ENCODE data around the gene CORO2B.

CORO2B gene

DNA sequence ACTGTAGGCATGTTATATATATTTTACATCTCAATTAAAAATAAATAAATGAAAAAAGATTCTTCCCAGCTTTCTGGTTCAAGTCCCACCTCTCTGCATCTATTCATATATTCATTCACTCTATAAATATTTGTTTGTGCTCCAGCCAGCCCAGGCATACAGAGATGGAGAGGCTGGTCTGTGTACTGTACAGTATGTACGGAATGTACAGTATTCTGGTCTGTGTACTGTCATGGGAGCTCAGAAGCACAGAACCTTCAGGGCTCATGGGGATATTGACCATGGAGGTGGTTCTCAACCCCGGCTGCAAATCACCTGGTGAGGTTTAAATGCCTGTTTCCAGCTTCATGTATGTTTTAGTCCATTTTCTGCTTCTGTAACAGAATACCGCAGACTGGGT is 13.8 kb downstream of the CORO2B start:
- no peaks in the 10 kb centered on the region for H3K79me2 ChIP-seq (ENCODE audit: low read length)

DNA sequence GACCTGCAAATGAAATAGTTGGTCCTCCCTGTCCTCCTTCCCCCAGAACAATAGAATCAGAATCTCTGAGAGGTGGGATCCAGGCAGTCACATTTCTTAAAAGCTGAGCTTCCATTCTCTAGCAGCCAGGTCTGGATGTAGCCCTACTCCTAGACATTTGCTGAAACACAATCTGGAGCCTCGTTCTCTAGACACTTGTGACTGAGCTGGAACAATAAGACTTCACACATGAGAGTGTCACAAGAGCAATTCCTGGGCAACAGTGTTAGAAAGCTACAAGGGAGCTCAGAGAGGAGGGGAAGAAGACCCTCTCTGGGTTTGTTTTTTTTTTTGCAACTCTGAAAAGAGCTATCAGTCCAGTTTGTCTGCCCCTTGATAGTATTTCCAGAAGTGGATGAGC is 14.5 kb downstream of the CORO2B start:
- Histone ChIP-seq H3K4me1 (ENCODE audit: low read length) (no peaks in the 10 kb centered on the region), H3K9me2 (replicated peaks; ENCODE audit: insufficient read depth, low read length) (no peaks in the 10 kb centered on the region), H3K9me3 (replicated peaks; ENCODE audit: insufficient read depth, low read length) (no peaks in the 10 kb centered on the region), H2AFZ (ENCODE audit: low read length) (no peak overlapping the region), H4K20me1 (ENCODE audit: insufficient read depth, low read length) (no peaks in the 10 kb centered on the region), H3K27ac (ENCODE audit: low read length) (no peak overlapping the region), H3F3A (ENCODE audit: insufficient read depth, low read length) (no peaks in the 10 kb centered on the region), H3K9ac (ENCODE audit: low read length) (no peak overlapping the region), H3K36me3 (replicated peaks; ENCODE audit: insufficient read depth, low read length) (no peaks in the 10 kb centered on the region), H3K79me2 (ENCODE audit: low read length) (no peaks in the 10 kb centered on the region), H3K4me3 (ENCODE audit: low read length) (no peak overlapping the region), H3K4me2 (ENCODE audit: low read depth, low read length) (no peak overlapping the region), H3K27me3 (replicated peaks; ENCODE audit: insufficient read depth, low read length) (no peaks in the 10 kb centered on the region)
- DNase-seq = no peak
- TF ChIP-seq EZH2 (optimal IDR thresholded peaks at IDR 0.05; ENCODE audit: low read depth, low read length) = no peak
- TF ChIP-seq, protein P1, sequence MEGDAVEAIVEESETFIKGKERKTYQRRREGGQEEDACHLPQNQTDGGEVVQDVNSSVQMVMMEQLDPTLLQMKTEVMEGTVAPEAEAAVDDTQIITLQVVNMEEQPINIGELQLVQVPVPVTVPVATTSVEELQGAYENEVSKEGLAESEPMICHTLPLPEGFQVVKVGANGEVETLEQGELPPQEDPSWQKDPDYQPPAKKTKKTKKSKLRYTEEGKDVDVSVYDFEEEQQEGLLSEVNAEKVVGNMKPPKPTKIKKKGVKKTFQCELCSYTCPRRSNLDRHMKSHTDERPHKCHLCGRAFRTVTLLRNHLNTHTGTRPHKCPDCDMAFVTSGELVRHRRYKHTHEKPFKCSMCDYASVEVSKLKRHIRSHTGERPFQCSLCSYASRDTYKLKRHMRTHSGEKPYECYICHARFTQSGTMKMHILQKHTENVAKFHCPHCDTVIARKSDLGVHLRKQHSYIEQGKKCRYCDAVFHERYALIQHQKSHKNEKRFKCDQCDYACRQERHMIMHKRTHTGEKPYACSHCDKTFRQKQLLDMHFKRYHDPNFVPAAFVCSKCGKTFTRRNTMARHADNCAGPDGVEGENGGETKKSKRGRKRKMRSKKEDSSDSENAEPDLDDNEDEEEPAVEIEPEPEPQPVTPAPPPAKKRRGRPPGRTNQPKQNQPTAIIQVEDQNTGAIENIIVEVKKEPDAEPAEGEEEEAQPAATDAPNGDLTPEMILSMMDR (IDR thresholded peaks at IDR 0.05; ENCODE audit: low read length) = no peak
- no peak for TF ChIP-seq EZH2phosphoT487 (IDR thresholded peaks at IDR 0.05; ENCODE audit: low read length)

More for the DNA sequence above, 13.8 kb downstream of the CORO2B start:
- H3K4me3 ChIP-seq (ENCODE audit: low read length) = no peak overlapping the region
- no peaks in the 10 kb centered on the region for H3K4me1 ChIP-seq (ENCODE audit: low read length)
- H3K9me2 ChIP-seq (replicated peaks; ENCODE audit: insufficient read depth, low read length) = no peaks in the 10 kb centered on the region
- no peaks in the 10 kb centered on the region for H3K27me3 ChIP-seq (replicated peaks; ENCODE audit: insufficient read depth, low read length)
- TF ChIP-seq EZH2phosphoT487 (IDR thresholded peaks at IDR 0.05; ENCODE audit: low read length) = no peak
- no peak for TF ChIP-seq EZH2 (optimal IDR thresholded peaks at IDR 0.05; ENCODE audit: low read depth, low read length)
- TF ChIP-seq, protein P1 (IDR thresholded peaks at IDR 0.05; ENCODE audit: low read length) = no peak
- no peak overlapping the region for H2AFZ ChIP-seq (ENCODE audit: low read length)
- H4K20me1 ChIP-seq (ENCODE audit: insufficient read depth, low read length) = no peaks in the 10 kb centered on the region
- H3K36me3 ChIP-seq (replicated peaks; ENCODE audit: insufficient read depth, low read length) = no peaks in the 10 kb centered on the region
- H3K27ac ChIP-seq (ENCODE audit: low read length) = no peak overlapping the region
- H3K9me3 ChIP-seq (replicated peaks; ENCODE audit: insufficient read depth, low read length) = no peaks in the 10 kb centered on the region
- H3K4me2 ChIP-seq (ENCODE audit: low read depth, low read length) = no peak overlapping the region
- no peak overlapping the region for H3K9ac ChIP-seq (ENCODE audit: low read length)
- no peaks in the 10 kb centered on the region for H3F3A ChIP-seq (ENCODE audit: insufficient read depth, low read length)
- no peak for DNase-seq

DNA sequence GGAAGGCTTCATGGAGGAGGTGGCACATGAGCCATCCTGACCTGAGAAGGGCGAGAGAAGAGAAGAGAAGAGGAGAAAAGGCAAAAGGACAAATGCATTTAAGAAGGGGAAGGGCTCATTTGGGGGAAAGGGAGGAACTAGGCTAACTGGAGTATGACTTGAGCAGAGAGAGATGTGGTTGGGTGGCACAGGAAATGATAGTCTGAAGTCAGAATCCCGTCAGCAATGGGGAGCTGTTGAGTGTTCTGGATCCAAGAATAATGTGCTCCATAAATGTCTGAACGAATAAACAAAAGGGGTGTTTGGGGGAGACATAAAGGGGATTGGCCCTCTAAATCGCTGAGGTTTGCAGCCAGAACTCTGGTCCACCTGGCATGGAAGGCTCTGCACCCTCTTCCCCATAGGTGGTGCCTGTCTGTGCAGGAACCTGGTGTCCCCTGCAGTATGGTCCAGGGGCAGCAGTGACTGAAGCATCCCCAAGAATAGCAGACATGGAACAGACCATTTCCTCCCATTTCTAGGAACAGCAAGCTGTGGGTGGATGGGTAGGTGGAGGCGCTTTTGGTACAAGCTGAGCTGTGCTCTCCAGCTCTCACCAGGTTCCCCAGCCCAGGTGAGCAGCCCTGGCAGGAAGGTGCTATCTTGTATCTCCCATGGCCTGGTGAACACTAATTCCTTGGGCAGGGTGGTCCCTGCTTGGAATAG is 15.2 kb downstream of the CORO2B start:
- no peaks in the 10 kb centered on the region for H3F3A ChIP-seq (ENCODE audit: insufficient read depth, low read length)
- no peak overlapping the region for H3K4me3 ChIP-seq (ENCODE audit: low read length)
- H3K36me3 ChIP-seq (replicated peaks; ENCODE audit: insufficient read depth, low read length) = no peaks in the 10 kb centered on the region
- H3K27ac ChIP-seq (ENCODE audit: low read length) = no peak overlapping the region
- H3K4me1 ChIP-seq (ENCODE audit: low read length) = no peaks in the 10 kb centered on the region
- no peaks in the 10 kb centered on the region for H3K9me3 ChIP-seq (replicated peaks; ENCODE audit: insufficient read depth, low read length)
- no peaks in the 10 kb centered on the region for H4K20me1 ChIP-seq (ENCODE audit: insufficient read depth, low read length)
- no peak overlapping the region for H3K4me2 ChIP-seq (ENCODE audit: low read depth, low read length)
- no peak for DNase-seq
- H3K27me3 ChIP-seq (replicated peaks; ENCODE audit: insufficient read depth, low read length) = no peaks in the 10 kb centered on the region
- TF ChIP-seq, protein P1 (IDR thresholded peaks at IDR 0.05; ENCODE audit: low read length) = no peak
- TF ChIP-seq EZH2phosphoT487 (IDR thresholded peaks at IDR 0.05; ENCODE audit: low read length) (no peak), EZH2 (optimal IDR thresholded peaks at IDR 0.05; ENCODE audit: low read depth, low read length) (no peak)
- H2AFZ ChIP-seq (ENCODE audit: low read length) = no peak overlapping the region
- no peaks in the 10 kb centered on the region for H3K9me2 ChIP-seq (replicated peaks; ENCODE audit: insufficient read depth, low read length)
- no peak overlapping the region for H3K9ac ChIP-seq (ENCODE audit: low read length)
- no peaks in the 10 kb centered on the region for H3K79me2 ChIP-seq (ENCODE audit: low read length)
